Adrenal gland (tissue), 12 donors: Measurements from ENCODE around the gene GLRB. TPM values are rescaled to one million over a fixed set of nuclear protein-coding genes. Genes with fewer than 3 reads are reported as not detected.

Experiments used
- DNase-seq, 7 donors: peaks; one replicate each; pipeline ENCODE4 v3.0.0-alpha.2; 2019 to 2020
- H3K27ac ChIP-seq, 5 donors: fragments of 200-600 bp; sonication (generic) in 4 of 5; 1 replicate in 3 of 5; 2 replicates in 2 of 5; pipeline versions ENCODE4 v1.5.1 to v1.8.0; 2016 to 2020; ENCODE audit warnings: mild to moderate bottlenecking in 1 of 5
- H3K27me3 ChIP-seq: fragments of 200-600 bp; 2 replicates; pipeline ENCODE4 v1.8.0; 2021
- H3K36me3 ChIP-seq, 2 donors: fragments of 200-600 bp; replicated peaks in 1 of 2; 1 replicate in 1 of 2; 2 replicates in 1 of 2; pipeline versions ENCODE4 v1.5.1 to v1.8.0; 2018 to 2022
- H3K4me1 ChIP-seq, 2 donors: fragments of 200-600 bp; replicated peaks in 1 of 2; 1 replicate in 1 of 2; 2 replicates in 1 of 2; pipeline versions ENCODE4 v1.5.1 to v1.8.0; 2018 to 2021
- H3K4me3 ChIP-seq, 4 donors: fragments of 200-600 bp; sonication (generic) in 3 of 4; one replicate each; pipeline ENCODE4 v1.5.1; 2016 to 2018
- H3K9me3 ChIP-seq, 3 donors: fragments of 200-600 bp; sonication (generic) in 1 of 3; replicated peaks in 1 of 3; 1 replicate in 2 of 3; 2 replicates in 1 of 3; pipeline versions ENCODE4 v1.5.1 to v1.8.0; 2016 to 2021
- POLR2A ChIP-seq, 2 donors: fragments of 450-650 bp; IDR thresholded peaks; one replicate each; pipeline ENCODE4 v1.6.1; 2017; ENCODE audit warnings: antibody characterized with exemption in 2 of 2, mild to moderate bottlenecking in 2 of 2, moderate library complexity in 1 of 2
- WGBS, 4 donors: extraction: QIAGEN DNeasy Blood & Tissue Kit in 2 of 4; methylation state at CpG; one replicate each; pipeline versions ENCODE4 v1.1.5 to v1.1.7; 2013 to 2017; 5-methylcytosine and 5-hydroxymethylcytosine counted together
- intact Hi-C, 2 donors: fragments of 100-400 bp; cut with DNase I; formaldehyde crosslinking; loops; one replicate each; pipeline versions ENCODE4 v1.14.1 to v1.15.0; 2022 to 2023
- polyA plus RNA-seq, 3 donors: library from polyadenylated mRNA; stranded (reverse); fragments of 200-250 nt in 2 of 3; fragments of 350-450 nt in 1 of 3; fragmentation: Illumina TruSeq in 1 of 3; extraction: RNeasy Lipid Tissue Mini Kit (QIAGEN cat#74804) in 1 of 3; gene quantifications; one replicate each; pipeline ENCODE4 v1.2.3, GENCODE V29; 2013 to 2014
- total RNA-seq, 9 donors: library from RNA; depleted of rRNA in 4 of 9; stranded (reverse); fragments of >200 nt in 4 of 9; fragments of 120-200 nt in 1 of 9; fragmentation: NEBNext Ultra II Directional in 1 of 9; extraction: Animal tissue kit (Norgen Biotek cat#: 25700) in 1 of 9; gene quantifications; one replicate each; pipeline versions ENCODE4 v1.1.0 to v1.2.4, GENCODE V29; 2013 to 2023
- TF ChIP-seq, protein P1 (sequence below), 6 experiments: fragments of 450-650 bp in 4 of 6; fragments of 200-600 bp in 2 of 6; sonication (generic) in 1 of 6; IDR thresholded peaks; 1 replicate in 5 of 6; 2 replicates in 1 of 6; pipeline versions ENCODE4 v1.5.1 to v1.8.0; 2016 to 2021; ENCODE audit warnings: antibody characterized with exemption in 6 of 6, mild to moderate bottlenecking in 2 of 6, moderate library complexity in 1 of 6
- donor health status: healthy with polysubstance abuse.
- donor health status: Bipolar disorder and iron deficiency.
- donor health status: DM: yes; HTN: yes; CAD: no.
- donor health status: DM: no; HTN: no; CAD: no.
- donor health status: DM: no; HTN: no; CAD: no.
- donor health status: DM: yes; HTN: yes; CAD: no.

Gene GLRB
- total and polyA plus RNA-seq, 12 donors: 1.7 to 12.7 (median 5.9) TPM

DNA sequence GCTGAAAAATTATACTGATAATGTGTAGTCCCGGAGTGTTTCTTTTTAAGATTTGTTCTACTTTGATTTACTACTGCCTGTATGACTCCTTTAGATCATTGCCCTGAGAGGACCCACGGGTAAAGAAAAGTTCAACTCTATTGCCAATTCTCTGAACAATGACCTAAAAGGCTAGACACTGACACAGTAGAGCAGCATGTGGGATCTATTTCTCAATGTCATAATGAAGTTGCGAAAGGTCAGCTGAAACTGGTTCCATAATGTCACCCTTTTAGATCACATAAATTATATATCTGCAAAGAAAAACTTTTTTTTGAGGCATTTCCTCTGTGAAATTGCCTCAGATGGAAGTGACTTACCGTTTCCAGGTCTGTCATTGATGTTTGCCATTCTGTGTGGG, 67.4 kb downstream of the GLRB start:
- WGBS, 4 donors: 47 to 68% (median 59%) methylated on average over 4 of the region's 4 CpGs
- DNase-seq: no peak
- no peaks in the 10 kb centered on the region for H3K9me3 ChIP-seq
- no peak overlapping the region for H3K27ac ChIP-seq
- H3K36me3 ChIP-seq: no peaks in the 10 kb centered on the region
- intact Hi-C loops: no loop called here
- H3K4me3 ChIP-seq: no peak overlapping the region
- H3K4me1 ChIP-seq: no peaks in the 10 kb centered on the region
- TF ChIP-seq POLR2A (IDR thresholded peaks at IDR 0.05): no peak
- TF ChIP-seq, protein P1, sequence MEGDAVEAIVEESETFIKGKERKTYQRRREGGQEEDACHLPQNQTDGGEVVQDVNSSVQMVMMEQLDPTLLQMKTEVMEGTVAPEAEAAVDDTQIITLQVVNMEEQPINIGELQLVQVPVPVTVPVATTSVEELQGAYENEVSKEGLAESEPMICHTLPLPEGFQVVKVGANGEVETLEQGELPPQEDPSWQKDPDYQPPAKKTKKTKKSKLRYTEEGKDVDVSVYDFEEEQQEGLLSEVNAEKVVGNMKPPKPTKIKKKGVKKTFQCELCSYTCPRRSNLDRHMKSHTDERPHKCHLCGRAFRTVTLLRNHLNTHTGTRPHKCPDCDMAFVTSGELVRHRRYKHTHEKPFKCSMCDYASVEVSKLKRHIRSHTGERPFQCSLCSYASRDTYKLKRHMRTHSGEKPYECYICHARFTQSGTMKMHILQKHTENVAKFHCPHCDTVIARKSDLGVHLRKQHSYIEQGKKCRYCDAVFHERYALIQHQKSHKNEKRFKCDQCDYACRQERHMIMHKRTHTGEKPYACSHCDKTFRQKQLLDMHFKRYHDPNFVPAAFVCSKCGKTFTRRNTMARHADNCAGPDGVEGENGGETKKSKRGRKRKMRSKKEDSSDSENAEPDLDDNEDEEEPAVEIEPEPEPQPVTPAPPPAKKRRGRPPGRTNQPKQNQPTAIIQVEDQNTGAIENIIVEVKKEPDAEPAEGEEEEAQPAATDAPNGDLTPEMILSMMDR (IDR thresholded peaks at IDR 0.05): no peak
- H3K27me3 ChIP-seq: no peaks in the 10 kb centered on the region

DNA sequence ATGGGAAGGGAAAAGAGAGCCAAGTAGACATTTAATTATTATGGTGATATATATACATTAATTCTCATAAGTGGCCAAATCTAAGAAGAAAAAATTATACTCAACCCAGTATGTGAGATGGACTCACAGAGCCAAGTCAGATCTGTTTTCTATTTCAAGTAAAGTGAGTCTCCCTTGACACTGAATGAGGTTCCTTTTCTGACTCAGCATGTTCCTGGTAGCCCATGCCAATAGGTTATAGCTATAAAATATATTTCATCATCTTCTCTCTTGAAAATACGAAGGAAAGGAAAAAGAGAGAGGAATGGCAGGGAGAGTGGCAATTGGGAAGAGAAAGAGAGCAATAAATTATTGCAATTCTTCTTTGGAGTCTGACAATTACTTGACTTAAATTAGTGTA, 75.8 kb downstream of the GLRB start:
- H3K4me3 ChIP-seq: no peak overlapping the region
- H3K4me1 ChIP-seq: no peaks in the 10 kb centered on the region
- 63 to 82% (median 70%) methylated on average over 1 of the region's 1 CpG for WGBS, 4 donors
- no peak overlapping the region for H3K27ac ChIP-seq
- TF ChIP-seq POLR2A (IDR thresholded peaks at IDR 0.05): no peak
- TF ChIP-seq, protein P1 (IDR thresholded peaks at IDR 0.05): no peak
- DNase-seq: no peak
- no peaks in the 10 kb centered on the region for H3K9me3 ChIP-seq
- H3K27me3 ChIP-seq: no peaks in the 10 kb centered on the region
- intact Hi-C loops: no loop called here
- no peaks in the 10 kb centered on the region for H3K36me3 ChIP-seq

DNA sequence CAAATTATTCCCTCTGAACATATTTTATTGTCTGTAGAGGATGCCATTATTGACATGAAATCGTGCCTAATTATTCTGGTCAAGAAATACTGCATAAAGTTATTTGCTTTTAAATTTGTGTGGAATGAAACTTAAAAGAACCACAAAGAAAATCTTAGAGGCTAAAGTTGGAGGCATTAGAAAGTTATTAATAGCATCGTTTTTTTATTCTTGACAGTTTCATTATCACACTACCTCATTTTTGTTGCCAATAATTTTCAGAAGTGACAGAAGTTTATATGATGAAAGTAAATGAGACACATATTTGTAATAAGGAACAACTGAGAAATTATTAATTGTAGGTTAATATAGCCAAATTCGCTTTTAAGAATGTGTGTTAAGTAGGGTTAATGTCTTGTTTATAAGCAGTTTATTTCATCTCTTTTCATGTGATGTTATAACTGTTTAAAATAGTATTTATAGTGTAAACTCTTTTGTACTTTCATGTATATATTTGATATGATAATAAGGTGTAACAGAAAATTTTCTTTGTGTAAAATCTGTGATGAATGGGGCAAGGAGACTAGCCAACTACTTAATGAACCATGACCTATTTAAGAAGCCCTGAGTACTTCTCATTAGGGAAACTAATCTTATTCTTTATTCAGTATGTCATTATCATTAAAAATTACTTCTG, 90.1 kb downstream of the GLRB start:
- Histone ChIP-seq H3K4me3 (no peak overlapping the region), H3K4me1 (no peaks in the 10 kb centered on the region), H3K27me3 (no peaks in the 10 kb centered on the region), H3K36me3 (no peaks in the 10 kb centered on the region), H3K9me3 (no peaks in the 10 kb centered on the region), H3K27ac (no peak overlapping the region)
- 78 to 84% (median 81%) methylated on average over 3 of the region's 3 CpGs for WGBS, 4 donors
- intact Hi-C loops: no loop called here
- no peak for TF ChIP-seq POLR2A (IDR thresholded peaks at IDR 0.05)
- TF ChIP-seq, protein P1 (IDR thresholded peaks at IDR 0.05): no peak
- DNase-seq: no peak

DNA sequence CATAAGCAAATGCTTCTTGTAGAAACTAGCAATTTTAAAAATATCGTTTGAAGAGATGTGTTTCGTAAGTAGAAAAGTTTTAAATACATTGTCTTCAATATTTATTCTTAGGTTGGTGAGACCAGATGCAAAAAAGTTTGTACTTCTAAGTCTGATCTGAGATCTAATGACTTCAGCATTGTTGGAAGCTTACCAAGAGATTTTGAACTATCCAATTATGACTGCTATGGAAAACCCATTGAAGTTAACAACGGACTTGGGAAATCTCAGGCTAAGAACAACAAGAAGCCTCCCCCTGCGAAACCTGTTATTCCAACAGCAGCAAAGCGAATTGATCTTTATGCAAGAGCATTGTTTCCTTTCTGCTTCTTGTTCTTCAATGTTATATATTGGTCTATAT, 94.4 kb downstream of the GLRB start:
- intact Hi-C loops: no loop called here
- Histone ChIP-seq H3K9me3 (no peaks in the 10 kb centered on the region), H3K4me1 (no peaks in the 10 kb centered on the region), H3K27me3 (no peaks in the 10 kb centered on the region), H3K27ac (no peak overlapping the region), H3K4me3 (no peak overlapping the region), H3K36me3 (no peaks in the 10 kb centered on the region)
- WGBS, 4 donors: 81 to 87% (median 83%) methylated on average over 5 of the region's 5 CpGs
- no peak for DNase-seq
- TF ChIP-seq, protein P1 (IDR thresholded peaks at IDR 0.05): no peak
- no peak for TF ChIP-seq POLR2A (IDR thresholded peaks at IDR 0.05)
